Hepatocyte (in vitro differentiated cells): ENCODE results near the gene RABEP2.

Experiments used
- CTCF ChIP-seq: fragments of 200-600 bp; sonication (generic); IDR thresholded peaks from 2 replicates; pipeline ENCODE4 v1.5.1; 2016; ENCODE audit warnings: antibody characterized with exemption, mild to moderate bottlenecking; ENCODE audit not compliant: poor library complexity
- EZH2 ChIP-seq: fragments of 200-600 bp; sonication (generic); IDR thresholded peaks from 2 replicates; pipeline ENCODE4 v1.6.1; 2016; ENCODE audit warnings: antibody characterized with exemption, mild to moderate bottlenecking, borderline replicate concordance
- EZH2phosphoT487 ChIP-seq: fragments of 200-600 bp; sonication (generic); IDR thresholded peaks from one replicate; pipeline ENCODE4 v1.6.1; 2018; ENCODE audit warnings: antibody characterized with exemption, mild to moderate bottlenecking, low read depth, moderate library complexity; ENCODE audit not compliant: unreplicated experiment, severe bottlenecking

GRCh38 chr16:28863929-28864793 lies 60.9 kb downstream of the RABEP2 start:
- TF ChIP-seq CTCF (no peak), EZH2 (no peak), EZH2phosphoT487 (no peak)
